ENCODE data around the gene LRPPRC.

The LRPPRC gene

DNA sequence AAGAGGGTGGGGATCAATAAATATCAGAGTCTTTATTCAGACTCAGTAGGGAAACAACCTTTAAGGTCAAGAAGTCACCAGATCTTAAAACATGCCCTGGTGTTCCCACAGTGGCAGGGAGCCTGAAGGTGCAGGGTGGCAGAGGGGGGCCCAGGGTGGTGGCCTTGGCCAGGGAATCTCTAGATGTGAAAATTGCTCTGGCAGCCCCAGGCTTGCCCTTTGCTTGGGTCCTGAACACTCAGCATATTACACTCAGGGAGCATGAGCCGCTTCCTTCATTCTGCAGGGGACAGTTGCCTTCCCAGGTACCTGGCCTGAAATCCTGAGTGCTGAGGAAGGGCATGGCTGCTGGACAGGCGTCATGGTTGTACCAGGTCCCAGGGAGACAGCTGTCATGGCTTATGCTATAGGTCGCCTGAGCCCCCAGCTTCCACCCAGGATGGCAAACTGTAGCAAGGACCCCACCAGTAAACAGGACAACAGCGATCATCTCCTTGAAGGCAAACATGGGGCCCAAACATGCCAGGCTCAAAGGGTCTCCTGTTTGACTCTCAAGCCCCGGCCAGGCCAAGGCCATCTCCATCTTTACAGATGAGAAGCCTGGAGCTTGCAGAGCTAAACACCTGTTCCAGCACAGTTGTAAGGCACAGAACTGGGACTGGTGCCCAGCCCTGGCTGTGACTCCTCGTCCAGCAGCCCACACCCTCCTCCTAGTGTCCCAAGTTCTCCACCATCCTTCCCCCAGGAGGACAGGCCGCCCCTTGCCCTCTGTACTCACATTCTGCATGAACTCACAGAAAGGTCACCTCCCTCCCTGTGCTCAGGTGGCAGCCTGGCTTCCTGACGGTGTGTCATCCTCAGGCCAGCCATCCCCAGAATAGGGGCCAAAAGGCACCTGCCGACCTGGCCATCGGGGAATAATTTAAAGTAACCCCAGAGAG is 142.4 kb downstream of the LRPPRC start:
- no peak for DNase-seq

DNA sequence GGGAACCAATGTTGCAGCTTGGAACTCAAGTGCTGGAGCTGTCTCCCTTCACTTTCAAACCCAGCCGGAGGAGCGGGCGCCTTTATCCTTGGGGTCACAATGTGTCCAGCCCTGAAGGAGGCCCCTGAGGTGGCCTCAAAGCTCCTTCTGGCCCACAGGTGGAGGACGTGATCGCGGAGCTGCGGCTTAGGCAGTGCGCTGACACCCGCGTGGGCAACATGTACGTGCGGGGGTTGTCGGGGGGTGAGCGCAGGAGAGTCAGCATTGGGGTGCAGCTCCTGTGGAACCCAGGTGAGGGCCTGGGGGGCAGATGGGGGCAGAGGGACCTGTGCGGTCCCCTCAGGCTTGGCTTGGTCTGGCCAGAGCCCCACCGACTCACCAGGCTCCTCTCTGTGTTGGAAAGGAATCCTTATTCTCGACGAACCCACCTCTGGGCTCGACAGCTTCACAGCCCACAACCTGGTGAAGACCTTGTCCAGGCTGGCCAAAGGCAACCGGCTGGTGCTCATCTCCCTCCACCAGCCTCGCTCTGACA is 143.5 kb downstream of the LRPPRC start:
- DNase-seq: no peak

DNA sequence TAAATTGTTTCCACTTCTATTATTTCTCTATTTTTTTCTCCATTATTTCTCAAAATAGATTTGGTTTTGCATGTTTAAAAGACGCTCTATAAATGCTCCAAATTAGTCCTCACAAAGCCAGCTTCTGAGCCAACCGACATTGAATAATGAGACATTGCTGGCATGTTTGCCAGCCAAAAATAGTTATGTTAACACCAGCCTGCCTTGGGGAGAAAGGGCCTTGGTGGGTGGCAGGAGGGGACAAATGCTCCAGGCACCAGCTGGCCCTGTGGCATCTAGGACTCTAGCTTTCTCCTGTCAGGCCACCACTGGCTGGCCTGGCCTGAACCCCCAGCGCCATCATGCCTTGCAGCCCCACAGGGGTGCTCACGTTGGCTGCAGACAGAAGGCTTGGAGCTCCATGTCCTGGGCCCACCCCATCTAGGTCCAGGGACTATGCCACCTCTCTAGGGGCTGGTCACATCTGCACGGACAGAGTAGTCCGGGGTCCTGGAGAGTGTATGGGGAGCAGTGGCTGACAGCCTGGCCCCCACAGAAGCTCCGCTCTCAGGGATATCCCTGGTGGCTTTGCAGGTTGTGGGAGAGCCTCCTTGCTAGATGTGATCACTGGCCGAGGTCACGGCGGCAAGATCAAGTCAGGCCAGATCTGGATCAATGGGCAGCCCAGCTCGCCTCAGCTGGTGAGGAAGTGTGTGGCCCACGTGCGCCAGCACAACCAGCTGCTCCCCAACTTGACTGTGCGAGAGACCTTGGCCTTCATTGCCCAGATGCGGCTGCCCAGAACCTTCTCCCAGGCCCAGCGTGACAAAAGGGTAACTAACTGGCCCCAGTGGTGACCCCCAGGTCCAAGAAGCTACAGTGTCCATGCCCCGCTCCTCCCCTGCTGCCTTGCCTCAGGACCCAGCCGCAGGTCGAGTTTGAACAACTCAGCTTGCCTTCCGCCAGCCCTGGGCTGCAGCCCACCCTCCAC is 144.5 kb downstream of the LRPPRC start:
- DNase-seq: no peak

DNA sequence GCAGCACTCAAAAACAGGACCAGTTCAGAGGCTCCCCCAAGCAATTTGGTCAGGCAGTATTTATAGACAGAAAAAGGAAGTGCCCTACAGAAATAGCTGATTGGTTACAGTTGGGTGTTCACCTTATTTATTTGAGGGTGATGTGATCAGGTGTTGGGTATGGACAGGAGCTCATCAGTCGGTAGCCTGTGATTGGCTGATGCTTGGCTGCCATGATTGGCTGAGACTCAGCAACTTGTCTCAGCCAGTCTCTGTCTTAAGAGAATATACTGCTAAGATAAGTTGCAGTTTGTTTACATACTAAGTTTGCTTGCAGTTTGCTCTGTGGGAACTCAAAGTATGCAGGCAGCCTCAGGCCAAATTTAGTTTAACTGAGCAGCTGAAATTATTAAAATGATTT is 147.6 kb downstream of the LRPPRC start:
- no peak for DNase-seq

DNA sequence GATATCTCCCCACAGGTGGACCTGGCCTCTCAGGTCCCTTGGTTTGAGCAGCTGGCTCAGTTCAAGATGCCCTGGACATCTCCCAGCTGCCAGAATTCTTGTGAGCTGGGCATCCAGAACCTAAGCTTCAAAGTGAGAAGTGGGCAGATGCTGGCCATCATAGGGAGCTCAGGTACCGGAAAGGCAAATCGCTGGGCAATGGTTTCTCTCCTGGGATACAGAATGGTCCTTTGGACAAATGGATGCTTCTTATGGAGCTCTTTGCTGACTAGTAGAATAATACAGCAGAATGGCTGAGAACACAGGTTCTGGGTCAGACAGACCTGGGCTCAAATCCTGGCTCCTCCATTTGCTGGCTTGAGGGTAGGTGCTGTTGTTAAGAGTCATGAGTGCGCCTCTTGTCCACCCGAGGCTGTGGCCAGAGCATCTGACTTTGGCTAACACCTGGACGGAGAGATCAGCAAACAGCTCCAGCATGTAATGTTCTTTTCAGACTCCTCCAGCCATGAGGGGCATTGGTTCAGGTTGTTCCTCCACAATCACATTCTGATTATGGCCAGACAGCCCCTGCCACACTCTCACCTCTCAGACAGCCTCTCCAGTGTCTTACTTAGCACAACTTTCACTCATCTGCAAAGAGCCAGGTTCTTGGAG is 149.5 kb downstream of the LRPPRC start:
- no peak for DNase-seq

DNA sequence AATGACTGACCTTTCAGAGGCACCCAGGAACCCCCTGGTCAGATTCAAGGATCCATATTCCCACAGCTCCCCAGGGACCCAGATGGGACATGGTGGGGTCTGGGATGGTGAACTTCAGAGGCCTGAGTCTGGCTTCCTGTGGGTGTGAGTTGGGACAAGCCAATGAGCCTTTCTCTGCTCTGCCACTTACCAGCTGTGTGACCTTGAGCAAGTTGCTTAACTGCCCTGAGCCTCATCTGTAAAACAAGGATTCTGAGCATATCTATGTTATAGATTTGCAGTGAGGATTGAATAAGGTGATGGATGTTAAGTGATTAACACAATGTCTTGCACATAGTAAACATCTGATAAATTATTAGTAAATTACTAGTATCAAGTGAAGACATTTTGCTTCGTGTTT is 150.6 kb downstream of the LRPPRC start:
- DNase-seq: no peak

DNA sequence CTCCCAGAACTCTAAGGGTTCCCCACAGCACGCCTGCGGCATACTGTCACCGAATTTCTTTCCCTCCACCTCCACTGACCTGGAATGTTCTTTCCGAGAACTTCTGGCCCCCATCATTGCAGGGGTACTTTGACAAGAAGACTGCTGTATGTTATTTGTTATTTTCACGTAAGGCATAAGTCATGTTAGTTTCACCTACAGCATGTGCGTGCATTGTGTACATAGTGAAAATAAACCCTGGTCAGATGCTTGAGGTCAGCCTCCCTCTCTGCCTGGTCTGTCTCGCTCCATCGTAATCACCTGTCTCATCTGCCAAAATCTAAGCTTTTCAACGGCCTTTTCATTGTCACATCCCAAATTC is 152.9 kb downstream of the LRPPRC start:
- no peak for DNase-seq

DNA sequence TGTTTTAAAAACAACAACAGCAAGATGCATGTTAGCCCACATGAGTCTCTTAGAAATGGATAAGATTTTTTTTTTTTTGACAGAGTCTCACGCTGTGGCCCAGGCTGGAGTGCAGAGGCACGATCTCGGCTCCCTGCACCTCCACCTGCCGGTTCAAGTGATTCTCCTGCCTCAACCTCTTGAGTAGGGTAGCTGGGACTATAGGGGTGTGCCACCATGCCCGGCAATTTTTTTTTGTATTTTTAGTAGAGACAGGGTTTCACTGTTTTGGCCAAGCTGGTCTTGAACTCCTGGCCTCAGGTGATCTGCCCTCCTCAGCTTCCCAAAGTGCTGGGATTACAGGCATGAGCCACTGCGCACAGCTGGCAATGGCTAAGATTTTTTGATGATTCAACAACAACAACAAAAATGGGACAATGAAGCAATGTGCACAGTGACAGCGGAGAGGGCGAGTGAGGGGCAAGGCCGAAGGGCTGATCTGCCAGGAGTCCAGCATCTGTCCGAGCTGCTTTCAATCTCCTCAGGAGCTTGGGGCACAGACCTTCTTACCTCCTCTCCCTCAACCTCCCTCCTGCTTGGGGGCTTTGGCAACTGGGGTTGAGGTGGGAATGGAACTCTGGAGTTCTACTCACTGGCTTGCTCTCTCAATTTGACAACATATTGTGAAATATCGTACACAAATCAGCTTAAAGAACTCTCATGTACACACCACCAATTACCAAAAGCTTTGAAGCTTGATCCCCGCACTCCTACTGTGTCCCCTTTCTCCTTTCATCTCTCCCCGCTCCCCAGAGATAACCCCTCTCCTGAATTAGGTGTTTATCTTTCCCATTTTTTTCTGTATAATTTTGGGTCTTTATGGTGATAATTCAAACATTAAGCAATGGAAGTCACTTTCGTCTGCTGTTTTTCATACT is 153.6 kb downstream of the LRPPRC start:
- DNase-seq: no peak

DNA sequence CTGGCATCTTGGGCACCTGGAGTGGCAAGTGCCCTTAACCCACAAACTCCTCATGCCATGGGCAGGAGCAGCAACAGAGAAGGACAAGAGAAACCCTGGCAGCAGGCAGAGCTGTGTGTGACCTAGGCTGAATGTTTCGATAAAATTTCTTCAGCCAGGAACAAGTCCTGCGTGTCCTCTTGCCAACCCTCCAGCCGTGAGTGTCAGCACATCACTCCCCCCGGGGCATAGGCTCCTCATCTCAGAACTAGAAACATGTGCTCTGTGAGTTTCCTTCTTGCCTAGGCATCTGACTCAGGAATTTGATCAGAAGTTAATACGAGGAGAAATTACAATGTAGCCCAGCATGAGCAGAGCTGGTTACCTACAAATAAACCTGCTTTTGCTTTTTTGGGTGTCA is 154.8 kb downstream of the LRPPRC start:
- DNase-seq: no peak

DNA sequence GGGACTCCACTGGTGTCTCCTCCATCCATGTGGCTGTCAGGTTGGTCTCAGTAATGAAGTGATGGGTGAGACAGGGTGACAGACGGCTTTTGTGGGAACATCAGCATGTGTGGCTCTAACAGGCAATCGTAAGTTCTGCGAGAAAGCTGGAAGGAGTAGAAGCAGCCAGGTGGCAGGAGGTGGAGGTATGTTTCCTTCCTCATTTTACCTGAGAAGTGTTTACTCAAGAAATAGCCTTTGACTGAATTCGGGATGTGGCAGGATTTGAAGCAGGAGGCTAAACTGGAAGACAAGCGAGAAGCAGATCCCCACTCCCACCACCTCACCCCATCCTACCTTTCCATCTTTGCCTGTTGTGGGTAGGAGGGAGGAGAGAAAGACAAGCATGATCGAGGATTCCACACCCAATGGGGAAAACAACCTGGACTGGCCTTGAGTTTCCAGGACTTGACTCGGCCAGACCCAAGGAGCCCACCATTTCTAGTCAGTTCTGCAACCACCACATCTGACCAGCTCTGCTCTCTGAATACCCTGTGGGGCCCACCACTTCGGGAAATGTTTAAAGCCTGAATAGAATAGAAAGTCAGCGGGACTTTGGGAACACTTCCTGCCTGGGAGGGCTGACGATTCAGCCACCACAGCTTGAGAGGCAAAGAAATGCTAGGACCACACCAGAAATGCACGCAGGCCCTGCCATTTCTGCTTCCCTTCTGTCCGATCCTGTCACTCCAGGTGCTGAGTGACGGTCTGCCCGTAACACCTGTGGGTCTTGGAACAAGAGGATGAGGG is 155.8 kb downstream of the LRPPRC start:
- DNase-seq: no peak

DNA sequence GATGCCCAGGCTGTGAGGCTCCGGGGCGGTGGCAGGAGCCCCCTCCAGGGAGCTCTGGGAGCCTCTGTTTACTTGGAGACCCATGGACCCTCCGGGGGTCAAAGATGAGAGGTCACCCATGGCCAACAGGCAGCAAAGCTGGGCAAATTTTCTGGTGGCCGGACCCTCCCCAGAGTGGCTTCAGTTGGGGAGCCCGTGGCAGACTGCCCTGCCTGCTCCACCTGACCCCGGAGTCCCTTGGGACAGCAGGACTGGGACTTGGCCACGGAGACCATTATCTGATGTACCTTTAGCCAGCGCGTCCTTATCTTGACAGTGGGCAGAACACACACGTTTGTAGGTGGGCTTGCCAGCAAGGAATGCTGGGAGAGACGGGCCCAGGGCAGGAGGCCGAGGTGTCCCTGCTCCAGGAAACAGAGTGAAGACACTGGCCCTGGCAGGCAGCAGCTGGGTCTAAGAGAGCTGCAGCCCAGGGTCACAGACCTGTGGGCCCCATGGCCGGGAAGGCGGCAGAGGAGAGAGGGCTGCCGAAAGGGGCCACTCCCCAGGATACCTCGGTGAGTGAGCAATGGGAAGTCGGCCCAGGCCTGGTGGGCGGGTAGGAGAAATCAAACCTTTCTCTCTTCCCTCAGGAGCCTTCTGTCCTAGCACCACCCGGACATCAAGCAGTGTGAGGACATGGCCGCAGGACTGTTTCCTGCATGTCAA is 157.1 kb downstream of the LRPPRC start, which contains the start of the genes ABCG5 and ABCG8:
TSS of gene ABCG5 (minus strand) at position 280 of the 708 bp plus-strand sequence. CDS start at position 120, 160 bp downstream.
TSS of gene ABCG8 (plus strand) at position 412 of the 708 bp plus-strand sequence. CDS start at position 495, 83 bp downstream.
- DNase-seq: no peak

DNA sequence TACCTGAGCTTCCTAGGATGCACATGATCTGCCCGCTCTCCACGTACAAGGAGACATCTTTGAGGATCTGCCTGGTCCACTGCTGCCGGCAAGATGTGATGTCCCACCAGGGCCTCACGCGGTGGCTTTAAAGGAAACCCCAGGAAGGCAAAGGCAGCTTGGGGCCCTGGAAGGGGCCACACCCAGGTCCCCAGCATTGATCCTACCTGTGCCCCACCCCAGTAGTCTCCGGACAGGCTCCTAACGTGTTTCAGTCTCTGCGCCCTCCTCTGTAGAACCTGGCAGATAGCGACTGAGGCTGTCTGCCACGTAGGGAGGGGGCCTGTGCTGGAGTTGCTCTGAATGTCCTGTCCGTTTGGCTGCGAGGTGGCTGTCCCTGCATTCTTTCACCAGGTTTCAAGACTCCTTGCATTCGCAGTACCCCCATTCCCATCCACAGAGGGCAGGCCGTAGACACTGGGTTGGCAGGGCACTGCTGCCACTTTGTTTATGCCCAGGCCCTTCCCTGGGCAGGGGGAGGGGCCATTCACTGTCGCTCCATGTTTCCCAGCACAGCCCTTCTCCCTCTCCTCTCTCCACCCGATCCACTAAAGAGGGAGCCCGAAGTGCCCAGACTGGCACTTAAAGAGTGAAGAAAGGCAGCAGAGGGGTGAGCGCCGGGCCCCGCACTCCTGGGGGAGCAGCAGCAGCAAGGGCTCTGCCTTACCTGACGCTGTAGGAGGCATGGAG is 157.8 kb downstream of the LRPPRC start:
- no peak for DNase-seq

DNA sequence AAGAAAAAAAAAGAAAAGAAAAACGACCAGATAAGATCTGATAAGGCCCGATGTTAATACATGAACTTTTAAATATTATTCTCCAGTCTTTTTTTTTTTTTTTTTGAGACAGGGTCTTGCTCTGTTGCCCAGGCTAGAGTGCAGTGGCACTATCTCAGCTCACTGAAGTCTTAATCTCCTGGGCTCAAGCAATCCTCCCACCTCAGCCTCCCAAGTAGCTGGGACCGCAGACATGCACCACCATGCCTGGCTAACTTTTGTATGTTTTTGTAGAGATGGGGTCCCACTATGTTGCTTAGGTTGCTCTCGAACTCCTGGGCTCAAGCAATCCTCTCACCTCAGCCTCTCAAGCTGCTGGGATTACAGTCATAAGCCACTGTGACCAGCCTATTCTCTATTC is 158.8 kb downstream of the LRPPRC start:
- no peak for DNase-seq
